GM21786 (cell line): Measurements from ENCODE around the gene WASF1.
A peak's percentile ranks its signal among the peaks of the same experiment; 100 is the strongest.

ENCODE experiments used
- ATAC-seq: cut with Tn5 transposase; IDR thresholded peaks from one replicate; pipeline ENCODE4 v1.9.1; 2021; ENCODE audit not compliant: unreplicated experiment

WASF1 gene

DNA sequence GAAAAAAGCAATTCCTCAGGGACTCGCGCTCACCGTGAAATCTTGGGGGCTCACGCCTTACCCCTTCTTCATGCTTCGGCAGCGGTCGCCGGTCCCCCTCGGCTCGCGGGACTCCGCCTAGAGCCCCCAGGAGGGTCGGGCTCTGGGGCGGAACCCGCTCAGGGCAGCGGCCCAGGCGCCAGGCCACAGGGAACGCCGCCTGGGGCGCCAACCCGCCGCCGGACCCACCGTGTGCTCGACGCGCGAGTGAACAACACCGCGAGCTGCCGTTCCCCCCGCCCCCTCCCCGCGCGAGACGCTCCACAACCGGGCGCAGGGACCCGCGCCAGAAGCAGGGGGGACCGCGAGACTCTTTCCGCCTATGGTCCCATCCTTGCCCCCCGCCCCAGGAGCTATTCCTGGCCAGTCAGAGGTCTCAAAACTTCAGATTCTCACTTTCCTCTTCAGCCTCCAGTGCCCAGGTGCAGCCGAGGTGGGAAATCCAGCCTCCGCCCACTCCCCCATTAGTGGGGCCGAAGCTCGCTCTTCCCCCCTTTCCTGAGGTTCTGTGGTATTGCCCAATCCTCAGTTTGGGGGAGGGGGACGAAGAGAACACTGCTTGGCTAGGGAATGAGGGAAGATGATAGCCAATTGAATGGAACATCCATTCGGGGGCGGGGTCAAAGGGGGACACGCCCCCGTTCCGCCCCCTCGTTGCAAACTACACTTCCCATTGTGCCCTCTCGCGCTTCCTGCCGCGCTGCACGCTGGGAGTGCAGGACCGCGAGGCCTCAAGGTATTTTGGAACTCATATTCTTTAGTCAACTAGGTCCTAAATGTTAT, at the start of gene WASF1:
WASF1 (minus strand) TSS at position 265 of the 822 bp plus-strand sequence. CDS start 52,069 bp downstream, outside the sequence.
- ATAC-seq, result peak; percentile 85

DNA sequence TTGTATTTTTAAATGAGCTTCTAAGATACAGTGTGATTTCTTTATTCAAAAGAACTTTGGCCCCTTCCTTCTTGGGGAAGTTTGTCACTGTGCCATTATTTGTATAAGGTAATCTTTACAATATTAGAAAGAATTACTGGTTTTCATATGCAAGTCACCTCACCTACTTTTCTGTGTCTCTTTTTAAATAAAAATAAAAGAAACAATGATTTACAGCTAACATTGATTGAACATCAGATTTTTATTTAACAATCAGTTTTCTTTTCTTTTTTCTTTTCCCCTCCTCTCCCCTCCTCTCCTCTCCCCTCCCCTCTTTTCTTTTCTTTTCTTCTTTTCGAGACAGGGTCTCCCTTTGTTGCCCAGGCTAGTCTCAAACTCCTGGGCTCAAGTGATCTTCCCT, 46.8 kb upstream of the WASF1 start:
- ATAC-seq, result no peak

DNA sequence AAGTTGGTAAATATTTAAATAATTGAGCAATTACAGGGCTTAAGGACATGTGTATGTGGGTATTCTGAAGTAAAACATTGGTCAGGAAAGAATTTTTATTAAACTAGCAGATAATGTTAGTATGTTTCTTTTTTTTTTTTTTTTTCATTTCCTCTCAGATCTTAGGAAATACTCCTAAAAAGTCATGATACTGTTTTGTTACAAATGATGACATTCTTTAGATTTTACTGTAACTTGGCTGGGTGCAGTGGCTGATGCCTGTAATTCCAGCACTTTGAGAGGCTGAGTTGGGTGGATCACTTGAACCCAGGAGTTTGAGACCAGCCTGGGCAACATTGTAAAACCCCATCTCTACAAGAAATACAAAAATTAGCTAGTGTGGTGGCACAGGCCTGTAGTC, 42.3 kb upstream of the WASF1 start:
- ATAC-seq, result no peak

DNA sequence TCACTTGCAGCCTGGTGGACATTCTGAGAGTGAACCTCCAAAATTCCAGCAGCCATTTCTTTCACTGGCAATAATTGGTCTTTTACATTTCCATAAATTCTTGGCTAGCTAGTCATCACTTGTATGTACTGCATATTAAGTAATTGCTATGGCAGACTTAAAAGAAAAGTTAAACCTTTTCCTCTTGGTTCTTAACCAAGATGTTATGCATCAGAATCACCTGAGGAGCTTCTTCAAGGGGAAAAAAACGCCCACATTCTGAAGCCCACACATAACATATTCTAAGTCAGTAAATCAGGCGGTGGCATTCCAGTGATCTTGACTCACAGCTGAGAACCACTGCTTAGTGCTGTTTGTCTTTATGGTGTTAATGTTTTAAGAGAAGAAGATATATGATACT, 37.8 kb upstream of the WASF1 start:
- no peak for ATAC-seq

DNA sequence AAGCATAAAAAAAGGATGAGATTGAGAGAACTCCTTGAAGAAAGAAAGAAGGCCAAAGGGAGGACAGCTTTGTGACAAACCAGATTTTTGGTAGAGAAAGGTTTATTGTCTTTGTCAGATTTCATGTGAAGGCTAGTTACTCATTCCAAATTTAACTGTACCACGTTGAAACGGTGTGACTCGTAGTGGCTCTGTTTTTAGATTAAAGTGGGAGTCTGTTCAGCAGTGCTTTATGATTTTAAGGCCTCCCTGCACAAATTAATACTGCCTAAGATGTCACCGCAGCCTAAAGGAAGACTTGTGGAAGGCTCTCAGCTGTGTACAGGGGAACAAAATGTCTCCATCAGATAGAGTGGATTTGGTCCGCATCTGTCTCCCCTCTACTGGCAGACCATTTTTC, 36.7 kb upstream of the WASF1 start:
- ATAC-seq, result no peak

DNA sequence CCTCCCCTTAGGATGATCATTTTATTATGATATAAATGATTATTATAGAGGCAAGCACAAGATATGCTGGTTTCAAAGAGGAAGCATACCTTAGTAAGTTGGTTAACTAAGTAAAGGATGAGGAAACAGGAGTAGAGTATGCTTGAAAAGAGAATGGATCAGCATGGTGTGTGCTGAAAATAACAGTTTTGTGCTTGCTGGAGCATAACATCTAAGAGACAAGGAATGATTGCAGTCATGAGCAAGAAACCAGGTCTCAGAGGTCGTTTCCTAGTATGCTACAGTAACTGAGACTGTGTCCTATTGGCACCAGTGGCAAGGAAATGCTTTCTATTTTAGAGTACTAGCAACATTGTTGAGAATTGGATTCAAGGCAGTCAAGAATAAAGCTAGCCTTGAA, 34.9 kb upstream of the WASF1 start:
- ATAC-seq, result peak; percentile 45

DNA sequence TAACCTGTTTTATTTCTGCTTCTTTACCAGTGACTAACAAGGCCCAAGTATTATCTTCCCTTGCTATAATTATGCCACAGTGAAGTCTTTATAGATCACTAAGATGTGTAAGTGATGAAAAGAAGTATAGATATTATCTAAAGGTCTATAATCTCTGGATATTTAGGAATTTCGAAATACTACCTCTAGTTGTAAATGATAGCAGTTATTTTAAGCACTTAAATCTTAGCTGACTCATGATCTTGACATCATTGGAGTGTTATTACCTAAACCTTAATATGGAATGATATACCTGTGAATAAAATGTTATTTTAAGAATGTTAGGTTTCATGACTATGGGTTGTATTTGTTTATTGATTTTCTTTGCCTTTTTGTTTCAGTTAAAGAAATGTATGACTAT, 32.3 kb upstream of the WASF1 start:
- ATAC-seq, result no peak

DNA sequence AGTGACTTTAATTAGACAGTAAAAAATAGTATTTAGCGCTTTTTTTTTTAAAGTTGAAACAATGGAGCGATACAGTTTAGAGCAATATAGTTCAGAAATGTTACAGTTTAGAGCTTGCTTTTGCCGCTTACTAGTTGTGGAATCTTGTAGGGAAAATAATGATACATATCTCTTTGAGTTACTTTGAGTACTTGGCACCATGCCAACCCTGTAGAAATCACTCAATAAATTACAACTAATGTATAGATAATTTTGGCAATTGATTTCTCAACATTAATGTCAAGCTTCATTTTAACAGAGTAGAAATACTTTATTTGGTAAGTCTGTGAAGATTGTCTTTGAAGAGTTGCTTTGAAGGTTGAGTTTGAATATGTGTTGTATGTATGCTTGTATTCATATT, 28.2 kb upstream of the WASF1 start:
- no peak for ATAC-seq

DNA sequence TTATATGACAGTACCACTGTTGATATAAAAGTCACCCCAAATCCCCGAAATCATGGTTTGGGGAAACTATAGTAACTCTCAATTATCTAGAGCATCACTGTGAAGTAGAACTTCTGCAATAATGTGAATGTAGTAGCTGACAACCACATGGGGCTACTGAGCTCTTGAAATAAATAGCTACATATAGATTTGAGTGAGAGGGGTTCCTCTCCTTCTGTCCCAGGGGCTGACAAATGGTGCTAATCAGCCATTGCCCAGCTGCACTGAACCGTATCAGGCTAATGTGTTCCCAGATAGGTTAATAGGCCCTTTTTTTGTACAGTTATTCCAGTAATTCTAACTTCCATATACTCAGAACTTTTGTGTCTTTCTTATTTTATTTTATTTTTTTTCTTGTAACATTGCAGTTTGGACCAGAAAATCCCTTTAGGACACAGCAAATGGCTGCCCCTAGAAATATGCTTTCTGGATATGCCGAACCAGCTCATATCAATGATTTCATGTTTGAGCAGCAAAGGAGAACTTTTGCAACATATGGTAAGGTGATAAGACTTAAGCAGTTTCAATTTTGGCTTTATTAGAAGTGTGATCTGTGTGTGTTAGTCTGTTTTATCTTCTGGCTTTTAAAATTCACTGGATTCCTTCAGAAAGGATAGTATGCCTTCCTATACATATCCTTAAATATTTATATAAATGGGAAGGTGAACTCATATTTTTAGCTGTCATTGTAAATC, 21.8 kb upstream of the WASF1 start:
- no peak for ATAC-seq

DNA sequence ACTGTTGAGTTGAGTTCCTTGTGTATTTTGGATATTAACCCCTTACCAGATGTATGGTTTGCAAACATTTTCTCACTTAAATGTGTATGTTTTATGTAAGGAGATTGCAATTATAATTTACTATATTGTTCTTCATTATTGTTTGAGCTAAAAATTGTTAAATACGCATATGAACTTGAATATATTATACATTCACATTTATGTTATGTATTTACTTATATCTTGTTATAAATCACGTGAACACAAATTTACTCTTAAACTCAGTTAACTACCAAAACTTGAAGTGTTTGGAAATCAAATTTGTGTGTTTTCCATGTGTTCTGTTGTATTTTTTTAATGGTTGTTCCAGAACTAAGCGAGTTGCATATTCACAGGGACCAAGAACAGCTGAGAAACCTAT, 19.1 kb upstream of the WASF1 start:
- ATAC-seq, result no peak

DNA sequence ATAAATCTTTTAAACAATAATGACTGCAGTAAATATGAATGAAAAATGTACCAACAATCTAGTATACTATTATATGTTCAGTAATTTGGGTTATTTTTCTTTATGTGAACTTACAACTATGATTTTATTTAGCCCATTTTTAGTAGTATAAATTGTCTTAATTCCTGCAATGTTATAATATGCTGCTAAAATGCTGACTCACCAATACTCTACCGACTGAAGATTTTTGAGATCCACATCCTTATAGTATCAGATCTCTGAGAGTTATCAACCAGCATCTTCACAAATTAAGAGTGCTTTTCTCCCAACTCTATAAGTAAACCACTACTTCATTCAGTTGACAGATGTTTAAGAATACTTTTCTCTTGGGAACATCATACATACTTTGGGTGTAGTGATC, 17.4 kb upstream of the WASF1 start:
- no peak for ATAC-seq

DNA sequence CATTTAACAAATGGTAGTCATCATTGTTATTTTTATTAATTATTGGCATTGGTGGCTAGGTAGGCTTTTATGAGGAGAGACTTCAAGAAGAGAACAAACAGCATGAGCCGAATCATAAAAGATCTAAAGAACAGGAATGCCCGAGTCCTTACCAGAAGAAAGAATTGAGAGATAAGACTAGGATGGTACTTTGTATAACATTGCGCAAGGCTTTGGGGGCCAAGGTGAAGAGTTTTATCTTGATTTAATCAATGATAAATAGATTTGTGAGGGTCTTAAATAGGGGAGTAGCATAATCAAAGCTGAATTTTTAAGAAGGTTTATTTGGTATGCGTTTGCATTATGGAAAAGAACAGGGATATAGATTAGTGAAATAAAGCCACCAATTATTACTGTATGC, 16.2 kb upstream of the WASF1 start:
- no peak for ATAC-seq

DNA sequence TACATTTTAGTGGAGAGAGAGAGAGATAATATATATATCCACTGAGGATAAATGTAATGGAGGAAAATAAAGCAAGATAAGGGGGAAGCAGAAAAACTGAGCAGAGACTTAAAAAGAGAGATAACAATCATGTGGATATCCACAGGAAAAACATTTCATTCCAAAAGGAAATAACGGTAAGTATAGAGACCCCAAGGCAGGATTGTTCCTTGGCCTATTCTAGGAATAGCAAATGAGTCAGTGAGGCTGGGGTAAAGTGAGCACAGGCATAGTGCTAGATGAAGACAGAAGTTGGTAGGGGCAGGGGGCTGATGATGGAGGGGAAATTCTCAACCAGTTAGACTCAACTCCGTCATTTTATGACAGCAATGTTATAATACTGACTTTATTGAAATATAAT, 12.0 kb upstream of the WASF1 start:
- ATAC-seq, result no peak

DNA sequence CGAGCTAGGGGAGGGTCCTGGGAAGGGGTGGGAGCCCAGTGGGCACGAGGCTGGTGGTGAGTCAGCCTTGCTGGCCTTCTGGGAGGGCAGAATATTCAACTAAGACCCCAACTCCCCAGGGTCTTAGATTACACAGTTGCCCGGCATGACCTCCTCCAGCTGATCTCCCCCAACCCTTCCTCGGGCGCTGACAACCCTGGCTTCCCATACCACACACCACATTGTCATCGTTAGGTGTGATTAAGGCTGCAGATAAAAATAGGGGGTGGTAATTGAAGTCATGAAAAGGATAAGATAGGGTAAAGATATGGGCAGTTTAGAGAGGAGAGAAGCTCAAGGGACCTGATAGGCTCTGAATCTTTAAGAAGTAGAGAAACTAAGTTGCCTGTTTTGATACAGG, 11.3 kb upstream of the WASF1 start:
- ATAC-seq, result no peak

DNA sequence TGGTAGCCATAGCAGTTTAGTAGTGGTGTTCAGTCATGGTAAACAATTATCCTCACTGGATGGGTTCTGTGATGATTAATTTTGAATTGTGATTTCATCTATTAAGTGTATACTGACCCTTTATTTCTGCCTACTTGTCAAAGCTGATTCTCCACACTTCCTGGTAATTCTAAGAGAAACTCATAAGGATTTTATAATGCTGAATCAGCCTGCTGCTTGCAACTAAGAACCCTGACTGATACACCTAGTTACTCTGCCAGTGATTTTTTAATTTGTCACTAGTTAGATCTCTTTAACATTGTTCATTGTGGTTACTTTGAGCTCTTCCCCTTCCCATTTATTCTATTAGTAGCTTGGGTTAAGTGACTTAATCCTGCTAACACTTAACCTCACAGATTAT, 9.3 kb upstream of the WASF1 start:
- ATAC-seq, result no peak

DNA sequence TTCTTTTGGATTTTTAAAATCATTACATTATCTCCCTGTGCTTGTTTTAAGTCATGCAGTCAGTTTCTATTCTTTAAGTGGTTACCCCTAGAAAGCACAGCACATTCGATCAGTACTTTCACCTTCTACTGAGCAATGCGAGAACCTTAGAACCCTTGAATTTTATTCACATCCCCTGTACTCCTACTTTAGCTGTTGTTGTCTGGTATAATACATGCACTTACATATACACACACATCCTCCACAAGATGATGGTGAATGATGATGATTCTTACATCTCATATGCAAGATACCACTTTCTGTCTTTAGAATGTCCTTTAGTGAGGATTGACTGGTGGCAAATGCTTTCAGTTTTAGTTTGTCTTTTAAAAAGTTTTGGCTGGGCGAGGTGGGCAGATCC, 6.4 kb upstream of the WASF1 start:
- ATAC-seq, result peak; percentile 67

DNA sequence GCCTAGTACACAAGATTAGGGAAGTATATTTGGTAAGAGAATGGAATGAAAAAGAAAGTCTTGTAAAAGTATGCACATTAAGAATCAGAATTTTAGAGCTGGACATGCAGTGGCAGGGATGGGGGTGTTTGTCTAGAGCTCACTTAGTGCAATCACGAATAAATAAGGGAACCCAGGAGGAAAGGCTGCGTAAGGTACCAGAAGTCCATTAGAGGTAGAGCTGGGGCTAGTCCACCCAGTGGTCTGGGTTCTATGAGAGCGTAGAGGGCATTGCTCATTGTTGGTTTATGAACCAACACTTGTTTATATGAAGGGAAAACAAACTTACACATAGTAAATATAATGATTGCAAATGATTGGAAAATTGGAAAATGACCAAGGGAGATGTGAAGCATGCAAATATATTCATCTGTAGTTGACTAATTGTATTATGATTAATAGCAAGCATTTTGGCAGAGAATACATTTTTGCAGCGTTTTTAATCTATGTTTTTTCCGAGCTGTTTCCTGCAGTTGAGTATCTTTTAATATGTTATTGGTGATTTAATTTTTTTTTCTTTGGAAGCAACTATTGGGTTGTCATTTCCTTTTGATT, 3.9 kb upstream of the WASF1 start:
- no peak for ATAC-seq

DNA sequence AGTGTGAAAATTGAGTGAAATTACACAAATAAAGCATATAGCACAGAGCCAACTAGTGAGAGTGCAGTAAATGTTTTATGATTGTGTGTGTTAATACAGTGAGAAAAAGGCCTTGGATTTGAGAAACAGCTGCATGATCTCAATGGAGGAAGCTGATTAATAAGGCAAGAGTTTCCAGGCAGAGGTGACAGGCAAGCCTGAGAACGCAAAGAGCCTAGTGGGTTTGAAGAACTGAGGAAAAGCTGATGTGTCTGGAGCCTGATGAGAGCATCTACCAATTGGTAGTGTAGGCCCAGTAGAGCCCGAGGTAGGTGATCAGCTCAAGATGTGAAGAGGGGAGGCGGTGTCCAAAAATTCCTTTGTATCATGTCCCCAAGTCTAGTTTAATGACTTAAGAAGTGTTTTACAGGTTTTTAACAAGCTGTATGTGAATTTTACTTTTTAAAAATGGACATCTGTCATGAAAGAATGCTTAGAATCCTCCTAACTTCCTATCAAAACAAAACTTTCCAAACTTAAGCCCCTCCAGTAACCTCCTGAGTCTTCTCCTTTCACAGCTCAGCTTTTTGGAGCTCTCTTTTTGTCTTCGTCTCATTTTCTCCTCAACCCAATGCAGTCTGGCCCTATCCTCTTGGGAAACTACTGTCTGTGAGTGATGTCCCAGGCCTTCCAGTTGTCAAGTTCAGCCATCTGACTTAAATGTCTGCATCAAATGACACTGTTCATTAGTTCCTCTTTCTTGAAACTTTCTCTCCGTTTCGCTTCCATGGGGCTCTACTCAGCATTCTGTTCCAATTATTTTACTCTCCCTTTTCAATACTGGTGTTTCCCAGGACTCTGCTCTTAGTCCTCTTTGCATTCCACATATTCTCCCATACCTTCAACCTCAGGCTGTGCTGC, 1.9 kb upstream of the WASF1 start:
- ATAC-seq, result peak; percentile 16

DNA sequence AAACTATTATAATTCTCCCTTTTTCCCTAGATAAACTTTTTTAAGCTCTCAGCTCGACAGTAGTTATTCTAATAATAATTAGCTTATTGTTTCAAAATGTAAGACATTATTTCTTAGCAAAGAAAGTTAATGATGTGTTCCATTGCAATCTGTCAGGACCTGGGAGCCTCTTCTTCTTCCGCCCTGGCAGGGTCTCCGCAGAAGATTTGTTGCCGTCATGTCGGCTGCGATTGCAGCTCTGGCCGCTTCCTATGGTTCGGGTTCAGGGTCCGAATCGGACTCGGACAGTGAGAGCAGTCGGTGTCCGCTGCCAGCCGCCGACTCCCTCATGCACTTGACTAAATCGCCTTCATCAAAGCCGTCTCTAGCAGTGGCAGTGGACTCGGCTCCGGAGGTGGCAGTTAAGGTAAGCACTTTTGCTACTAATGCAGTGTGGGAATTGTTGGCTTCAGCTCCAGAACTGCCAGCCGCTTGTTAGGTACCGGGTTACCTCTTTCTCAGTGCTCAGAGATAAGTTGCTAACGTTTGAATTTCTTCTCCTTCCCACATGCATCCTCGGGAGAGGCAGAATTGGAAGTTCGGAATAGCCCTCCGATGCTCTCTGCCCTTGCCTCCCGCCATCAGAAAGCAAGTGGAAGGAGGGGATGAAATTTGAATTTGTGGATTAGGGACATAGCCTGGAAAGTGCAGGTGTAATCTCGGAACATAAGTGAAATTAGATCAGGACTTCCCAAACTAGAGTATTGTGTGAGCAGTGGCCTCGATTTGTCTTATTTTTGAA, 948 bp upstream of the WASF1 start, which contains the start of gene CDC40:
CDC40 (plus strand) TSS at position 200 of the 781 bp plus-strand sequence; CDS start at position 218, 18 bp downstream.
- ATAC-seq, result peak; percentile 53
